ENCODE data around the gene STK17B. TPM values are rescaled to one million over a fixed set of nuclear protein-coding genes. Genes with fewer than 3 reads are reported as not detected.

STK17B gene
- total RNA-seq, 3 donors from 2014 or later: 30.3 to 55.7 (median 55.1) TPM

- no peaks in the 10 kb centered on the region for H3K36me3 ChIP-seq (ENCODE audit: low read depth)
- intact Hi-C loops (cut with DNase I, micrococcal nuclease): no loop called here
- TF ChIP-seq CTCF (IDR thresholded peaks at IDR 0.05): no peak
- no peaks in the 10 kb centered on the region for H3K9me3 ChIP-seq
- peak overlapping the region; percentile 60 for H3K4me3 ChIP-seq
- DNase-seq: peak in 2 of 3 donors; percentile 42 to 69
- ATAC-seq: peak; percentile 45
- peaks cover 6% of the 10 kb centered on the region for H3K4me1 ChIP-seq (ENCODE audit: low read depth)
Measured at GRCh38 chr2:196170606-196171247, 651 bp downstream of the STK17B start.

GRCh38 chr2:196170213-196170605, 1.2 kb downstream of the STK17B start:
- ATAC-seq: peak; percentile 20
- H3K36me3 ChIP-seq (ENCODE audit: low read depth): no peaks in the 10 kb centered on the region
- H3K9me3 ChIP-seq: no peaks in the 10 kb centered on the region
- peak overlapping the region; percentile 60 for H3K4me3 ChIP-seq
- peak in 2 of 3 donors; percentile 38 to 70 for DNase-seq
- TF ChIP-seq CTCF (IDR thresholded peaks at IDR 0.05): no peak
- peaks cover 6% of the 10 kb centered on the region for H3K4me1 ChIP-seq (ENCODE audit: low read depth)
- intact Hi-C loops (cut with DNase I, micrococcal nuclease): no loop called here

- H3K4me3 ChIP-seq: peak overlapping the region; percentile 60
- no peaks in the 10 kb centered on the region for H3K9me3 ChIP-seq
- ATAC-seq (no peak), DNase-seq (no peak)
- no peaks in the 10 kb centered on the region for H3K36me3 ChIP-seq (ENCODE audit: low read depth)
- TF ChIP-seq CTCF (IDR thresholded peaks at IDR 0.05): no peak
- intact Hi-C loops (cut with DNase I, micrococcal nuclease): no loop called here
- H3K4me1 ChIP-seq (ENCODE audit: low read depth): peaks cover 6% of the 10 kb centered on the region
Measured at GRCh38 chr2:196169516-196169915, 1.9 kb downstream of the STK17B start.

- DNase-seq: no peak
- Histone ChIP-seq H3K9me3 (no peaks in the 10 kb centered on the region), H3K4me1 (ENCODE audit: low read depth) (peaks cover 6% of the 10 kb centered on the region), H3K36me3 (ENCODE audit: low read depth) (no peaks in the 10 kb centered on the region), H3K4me3 (no peak overlapping the region)
- no peak for TF ChIP-seq CTCF (IDR thresholded peaks at IDR 0.05)
- no peak for ATAC-seq
- intact Hi-C loops (cut with DNase I, micrococcal nuclease): no loop called here
Measured at GRCh38 chr2:196168181-196168580, 3.2 kb downstream of the STK17B start.

GRCh38 chr2:196167666-196168065, 3.7 kb downstream of the STK17B start:
- Histone ChIP-seq H3K9me3 (no peaks in the 10 kb centered on the region), H3K36me3 (ENCODE audit: low read depth) (no peaks in the 10 kb centered on the region), H3K4me3 (no peak overlapping the region), H3K4me1 (ENCODE audit: low read depth) (peaks cover 6% of the 10 kb centered on the region)
- no peak for TF ChIP-seq CTCF (IDR thresholded peaks at IDR 0.05)
- ATAC-seq: no peak
- intact Hi-C loops (cut with DNase I, micrococcal nuclease): no loop called here
- DNase-seq: no peak

GRCh38 chr2:196166876-196167275, 4.5 kb downstream of the STK17B start:
- no peaks in the 10 kb centered on the region for H3K36me3 ChIP-seq (ENCODE audit: low read depth)
- no peak overlapping the region for H3K4me3 ChIP-seq
- H3K9me3 ChIP-seq: no peaks in the 10 kb centered on the region
- no peak for DNase-seq
- intact Hi-C loops (cut with DNase I, micrococcal nuclease): no loop called here
- peaks cover 1% of the 10 kb centered on the region for H3K4me1 ChIP-seq (ENCODE audit: low read depth)
- no peak for ATAC-seq
- no peak for TF ChIP-seq CTCF (IDR thresholded peaks at IDR 0.05)
